Measurements from ENCODE around the gene EPG5. TPM values are rescaled to one million over a fixed set of nuclear protein-coding genes. Genes with fewer than 3 reads are reported as not detected.

EPG5 gene
- total RNA-seq, 4 donors from 2014 or later: 13.6 to 43.4 (median 21.8) TPM

GRCh38 chr18:46009125-46009840, 42.2 kb upstream of the EPG5 start:
- Histone ChIP-seq H3K27me3 (no peaks in the 10 kb centered on the region), H3K4me1 (no peaks in the 10 kb centered on the region), H3K36me3 (no peaks in the 10 kb centered on the region), H3K27ac (no peak overlapping the region), H3K9me3 (no peaks in the 10 kb centered on the region), H3K4me3 (no peak overlapping the region)
- intact Hi-C loops (cut with DNase I; ENCODE audit: low total_unique reads): no loop called here
- no peak for DNase-seq
- TF ChIP-seq CTCF (IDR thresholded peaks at IDR 0.05) (no peak), POLR2A (IDR thresholded peaks at IDR 0.05) (no peak)

- H3K27me3 ChIP-seq: no peaks in the 10 kb centered on the region
- no peaks in the 10 kb centered on the region for H3K9me3 ChIP-seq
- H3K4me1 ChIP-seq: no peaks in the 10 kb centered on the region
- H3K36me3 ChIP-seq: no peaks in the 10 kb centered on the region
- intact Hi-C loops (cut with DNase I; ENCODE audit: low total_unique reads): no loop called here
- DNase-seq: no peak
- H3K27ac ChIP-seq: no peak overlapping the region
- no peak overlapping the region for H3K4me3 ChIP-seq
- TF ChIP-seq POLR2A (IDR thresholded peaks at IDR 0.05) (no peak), CTCF (IDR thresholded peaks at IDR 0.05) (no peak)
These were observed 41.4 kb upstream of the EPG5 start for GRCh38 chr18:46008531-46008930.

GRCh38 chr18:46007165-46007564, 40.0 kb upstream of the EPG5 start:
- intact Hi-C loops (cut with DNase I; ENCODE audit: low total_unique reads): no loop called here
- no peak overlapping the region for H3K27ac ChIP-seq
- no peak overlapping the region for H3K4me3 ChIP-seq
- H3K27me3 ChIP-seq: no peaks in the 10 kb centered on the region
- H3K4me1 ChIP-seq: no peaks in the 10 kb centered on the region
- no peaks in the 10 kb centered on the region for H3K36me3 ChIP-seq
- no peaks in the 10 kb centered on the region for H3K9me3 ChIP-seq
- no peak for DNase-seq
- TF ChIP-seq POLR2A (IDR thresholded peaks at IDR 0.05) (no peak), CTCF (IDR thresholded peaks at IDR 0.05) (no peak)

GRCh38 chr18:46002934-46003333, 35.8 kb upstream of the EPG5 start:
- Histone ChIP-seq H3K36me3 (no peaks in the 10 kb centered on the region), H3K27ac (no peak overlapping the region), H3K4me3 (no peak overlapping the region), H3K27me3 (no peaks in the 10 kb centered on the region), H3K4me1 (no peaks in the 10 kb centered on the region), H3K9me3 (no peaks in the 10 kb centered on the region)
- intact Hi-C loops (cut with DNase I; ENCODE audit: low total_unique reads): no loop called here
- DNase-seq: no peak
- TF ChIP-seq POLR2A (IDR thresholded peaks at IDR 0.05) (no peak), CTCF (IDR thresholded peaks at IDR 0.05) (no peak)

- Histone ChIP-seq H3K4me1 (no peaks in the 10 kb centered on the region), H3K36me3 (no peaks in the 10 kb centered on the region), H3K4me3 (no peak overlapping the region), H3K9me3 (no peaks in the 10 kb centered on the region), H3K27ac (no peak overlapping the region), H3K27me3 (no peaks in the 10 kb centered on the region)
- no peak for DNase-seq
- intact Hi-C loops (cut with DNase I; ENCODE audit: low total_unique reads): no loop called here
- TF ChIP-seq CTCF (IDR thresholded peaks at IDR 0.05): no peak
- TF ChIP-seq POLR2A (IDR thresholded peaks at IDR 0.05): no peak
These were observed 34.8 kb upstream of the EPG5 start for GRCh38 chr18:46001892-46002291.
